Parathyroid adenoma (tissue), 2 donors: Measurements from ENCODE around the gene MYO16.

ENCODE experiments used
- H2AFZ ChIP-seq: fragments of 300-600 bp; sonication (generic); one replicate; pipeline ENCODE4 v1.7.0; 2017; ENCODE audit warnings: antibody characterized with exemption, mild to moderate bottlenecking
- H3K27ac ChIP-seq: fragments of 300-600 bp; sonication (generic); one replicate; pipeline ENCODE4 v1.7.0; 2017
- H3K27me3 ChIP-seq: fragments of 300-600 bp; sonication (generic); one replicate; pipeline ENCODE4 v1.7.0; 2017; ENCODE audit warnings: low read length; ENCODE audit not compliant: control insufficient read depth, insufficient read depth
- H3K36me3 ChIP-seq: fragments of 300-600 bp; sonication (generic); one replicate; pipeline ENCODE4 v1.7.0; 2017; ENCODE audit warnings: low read length; ENCODE audit not compliant: control insufficient read depth, insufficient read depth
- H3K4me1 ChIP-seq: fragments of 300-600 bp; sonication (generic); one replicate; pipeline ENCODE4 v1.7.0; 2017; ENCODE audit warnings: control low read depth
- H3K4me2 ChIP-seq: fragments of 300-600 bp; sonication (generic); one replicate; pipeline ENCODE4 v1.7.0; 2017; ENCODE audit warnings: low read length
- H3K4me3 ChIP-seq: fragments of 300-600 bp; sonication (generic); one replicate; pipeline ENCODE4 v1.7.0; 2017; ENCODE audit warnings: low read depth, low read length
- H3K79me2 ChIP-seq: fragments of 300-600 bp; sonication (generic); one replicate; pipeline ENCODE4 v1.7.0; 2017; ENCODE audit warnings: control low read depth
- H3K9ac ChIP-seq: fragments of 300-600 bp; sonication (generic); one replicate; pipeline ENCODE4 v1.7.0; 2017; ENCODE audit warnings: mild to moderate bottlenecking
- H3K9me3 ChIP-seq: fragments of 300-600 bp; sonication (generic); one replicate; pipeline ENCODE4 v1.7.0; 2017; ENCODE audit warnings: low read length; ENCODE audit not compliant: control insufficient read depth
- CTCF ChIP-seq: fragments of 300-600 bp; sonication (generic); IDR thresholded peaks from one replicate; pipeline ENCODE4 v1.7.0; 2017; ENCODE audit warnings: antibody characterized with exemption, mild to moderate bottlenecking
- donor health status: primary hyperparathyroidism.

The MYO16 gene

GRCh38 chr13:109055850-109056249, 426.4 kb downstream of the MYO16 start:
- Histone ChIP-seq H3K9ac (no peak overlapping the region), H3K4me2 (no peak overlapping the region), H3K79me2 (no peaks in the 10 kb centered on the region), H3K9me3 (no peaks in the 10 kb centered on the region), H2AFZ (no peak overlapping the region), H3K4me3 (no peak overlapping the region), H3K36me3 (no peaks in the 10 kb centered on the region), H3K27me3 (no peaks in the 10 kb centered on the region), H3K27ac (no peak overlapping the region), H3K4me1 (no peaks in the 10 kb centered on the region)
- no peak for TF ChIP-seq CTCF

- H3K4me1 ChIP-seq, result no peaks in the 10 kb centered on the region
- no peaks in the 10 kb centered on the region for H3K27me3 ChIP-seq
- no peak overlapping the region for H3K9ac ChIP-seq
- no peak overlapping the region for H3K4me3 ChIP-seq
- no peaks in the 10 kb centered on the region for H3K36me3 ChIP-seq
- TF ChIP-seq CTCF, result no peak
- H3K27ac ChIP-seq, result no peak overlapping the region
- no peak overlapping the region for H3K4me2 ChIP-seq
- no peak overlapping the region for H2AFZ ChIP-seq
- no peaks in the 10 kb centered on the region for H3K79me2 ChIP-seq
- no peaks in the 10 kb centered on the region for H3K9me3 ChIP-seq
Observed at GRCh38 chr13:109058087-109058486, 428.7 kb downstream of the MYO16 start.

GRCh38 chr13:109072505-109072904, 443.1 kb downstream of the MYO16 start:
- Histone ChIP-seq H3K27me3 (no peaks in the 10 kb centered on the region), H3K9ac (no peak overlapping the region), H3K27ac (no peak overlapping the region), H3K4me2 (no peak overlapping the region), H3K9me3 (no peaks in the 10 kb centered on the region), H2AFZ (no peak overlapping the region), H3K4me1 (no peaks in the 10 kb centered on the region), H3K4me3 (no peak overlapping the region), H3K36me3 (no peaks in the 10 kb centered on the region), H3K79me2 (no peaks in the 10 kb centered on the region)
- TF ChIP-seq CTCF, result no peak

GRCh38 chr13:109074436-109074835, 445.0 kb downstream of the MYO16 start:
- no peak overlapping the region for H2AFZ ChIP-seq
- no peaks in the 10 kb centered on the region for H3K79me2 ChIP-seq
- H3K4me2 ChIP-seq, result no peak overlapping the region
- H3K4me1 ChIP-seq, result no peaks in the 10 kb centered on the region
- no peaks in the 10 kb centered on the region for H3K36me3 ChIP-seq
- H3K9me3 ChIP-seq, result no peaks in the 10 kb centered on the region
- H3K27ac ChIP-seq, result no peak overlapping the region
- no peaks in the 10 kb centered on the region for H3K27me3 ChIP-seq
- H3K4me3 ChIP-seq, result no peak overlapping the region
- H3K9ac ChIP-seq, result no peak overlapping the region
- no peak for TF ChIP-seq CTCF

GRCh38 chr13:109074853-109075252, 445.4 kb downstream of the MYO16 start:
- H2AFZ ChIP-seq, result no peak overlapping the region
- H3K27ac ChIP-seq, result no peak overlapping the region
- no peak overlapping the region for H3K4me3 ChIP-seq
- no peak overlapping the region for H3K9ac ChIP-seq
- H3K79me2 ChIP-seq, result no peaks in the 10 kb centered on the region
- H3K4me1 ChIP-seq, result no peaks in the 10 kb centered on the region
- H3K36me3 ChIP-seq, result no peaks in the 10 kb centered on the region
- no peak overlapping the region for H3K4me2 ChIP-seq
- H3K27me3 ChIP-seq, result no peaks in the 10 kb centered on the region
- H3K9me3 ChIP-seq, result no peaks in the 10 kb centered on the region
- no peak for TF ChIP-seq CTCF
